Small intestine (tissue), 7 donors: ENCODE results near the gene SSR4. TPM values are rescaled to one million over a fixed set of nuclear protein-coding genes. Genes with fewer than 3 reads are reported as not detected.

Experiments used
- DNase-seq, 2 donors: peaks; one replicate each; pipeline versions ENCODE4 v3.0.0 to v3.0.0-alpha.2; 2013
- FAIRE-seq: peaks from 2 replicates; lab custom pipeline; 2012; peaks lifted over from hg19 to GRCh38; lab: Jason Lieb, UNC
- H3K27ac ChIP-seq, 3 donors: one replicate each; pipeline ENCODE4 v1.5.1; 2013; ENCODE audit warnings: low read length in 2 of 3, mild to moderate bottlenecking in 2 of 3, control low read depth in 1 of 3, inconsistent platforms in 1 of 3, low read depth in 1 of 3, moderate library complexity in 1 of 3
- H3K27me3 ChIP-seq, 3 donors: one replicate each; pipeline ENCODE4 v1.6.1; 2013; ENCODE audit warnings: low read length in 3 of 3, inconsistent platforms in 1 of 3; ENCODE audit not compliant: control insufficient read depth in 3 of 3, insufficient read depth in 3 of 3
- H3K36me3 ChIP-seq, 3 donors: one replicate each; pipeline ENCODE4 v1.6.1; 2013; ENCODE audit warnings: low read length in 3 of 3, inconsistent platforms in 1 of 3, low read depth in 1 of 3, mild to moderate bottlenecking in 1 of 3, moderate library complexity in 1 of 3; ENCODE audit not compliant: control insufficient read depth in 3 of 3, insufficient read depth in 2 of 3
- H3K4me1 ChIP-seq, 3 donors: one replicate each; pipeline ENCODE4 v1.6.1; 2013; ENCODE audit warnings: low read length in 2 of 3, inconsistent platforms in 1 of 3, low read depth in 1 of 3, mild to moderate bottlenecking in 1 of 3, moderate library complexity in 1 of 3; ENCODE audit not compliant: control insufficient read depth in 3 of 3, insufficient read depth in 2 of 3
- H3K4me3 ChIP-seq, 3 donors: one replicate each; pipeline ENCODE4 v1.5.1; 2013; ENCODE audit warnings: low read length in 3 of 3, control low read depth in 1 of 3, inconsistent platforms in 1 of 3, low read depth in 1 of 3, mild to moderate bottlenecking in 1 of 3, moderate library complexity in 1 of 3
- H3K9me3 ChIP-seq, 2 donors: one replicate each; pipeline ENCODE4 v1.6.1; 2013; ENCODE audit warnings: low read depth in 1 of 2, low read length in 1 of 2; ENCODE audit not compliant: control insufficient read depth in 2 of 2, insufficient read depth in 1 of 2
- WGBS, 3 donors: extraction: QIAGEN DNeasy Blood & Tissue Kit; methylation state at CpG; one replicate each; pipeline ENCODE4 v1.1.7; 2013; 5-methylcytosine and 5-hydroxymethylcytosine counted together
- polyA plus RNA-seq, 4 donors: library from polyadenylated mRNA; stranded (reverse) in 3 of 4; unstranded in 1 of 4; fragments of 200-250 nt in 3 of 4; fragments of 120-200 nt in 1 of 4; gene quantifications; one replicate each; pipeline versions ENCODE4 v1.2.1 to v1.2.3, GENCODE V29; 2013
- donor health status: healthy with polysubstance abuse.
- donor health status: control.
- donor health status: control.
- donor health status: Bipolar disorder and iron deficiency.
- donor health status: healthy.

Gene SSR4
- polyA plus RNA-seq, 4 donors, result 288 to 694 (median 446) TPM

DNA sequence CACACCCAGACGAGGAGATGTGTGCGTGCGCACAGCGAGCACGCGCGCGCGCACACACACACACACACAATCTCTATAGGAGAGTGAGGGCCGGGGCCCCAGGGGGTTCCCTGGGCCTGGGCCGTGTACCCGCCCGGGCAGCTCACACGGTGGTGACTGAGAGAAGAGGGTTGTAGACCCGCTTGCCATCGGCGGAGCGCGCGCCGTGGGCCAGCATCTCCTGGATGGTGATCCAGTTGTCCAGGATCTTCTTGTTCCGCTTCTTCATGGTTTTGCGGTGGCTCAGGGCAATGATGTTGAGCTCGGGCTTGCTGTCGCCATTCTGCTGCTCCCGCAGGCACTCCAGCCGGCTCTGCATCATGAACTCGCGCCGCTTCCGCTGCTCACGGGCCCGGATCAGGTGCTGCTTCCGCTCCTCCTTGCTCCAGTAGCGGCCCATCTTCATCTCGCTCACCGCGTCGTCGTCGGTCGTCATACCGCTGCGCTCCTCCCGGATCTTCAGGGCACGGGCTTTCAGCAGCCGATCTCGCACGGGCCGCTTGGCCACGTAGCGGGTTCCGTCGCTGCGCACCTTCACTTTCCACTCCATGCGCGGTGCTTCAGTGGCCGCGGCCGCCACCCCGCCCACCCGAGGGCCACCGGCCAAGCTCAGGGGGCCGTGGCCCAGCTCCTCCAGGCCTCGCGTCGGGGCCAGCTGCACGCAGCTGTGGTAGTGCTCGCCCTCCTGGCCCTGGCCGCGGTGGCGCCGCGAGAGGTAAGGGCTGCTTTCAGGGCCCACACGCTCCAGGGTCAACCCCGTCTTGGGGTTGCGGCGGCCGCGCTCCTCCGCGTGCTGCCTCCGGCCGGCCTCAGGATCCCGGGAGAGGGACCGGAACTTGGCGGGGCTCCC lies 9.0 kb downstream of the SSR4 start:
- H3K4me1 ChIP-seq, result no peaks in the 10 kb centered on the region
- H3K9me3 ChIP-seq, result no peaks in the 10 kb centered on the region
- no peaks in the 10 kb centered on the region for H3K27me3 ChIP-seq
- WGBS, 3 donors, result 96 to 97% (median 96%) methylated on average over 75 to 87 of the region's 87 CpGs
- H3K36me3 ChIP-seq, result peaks cover 0 to 10% (median 0%) of the 10 kb centered on the region in 3 donors
- FAIRE-seq (no peak), DNase-seq (no peak)
- no peak overlapping the region for H3K27ac ChIP-seq
- H3K4me3 ChIP-seq, result no peak overlapping the region

DNA sequence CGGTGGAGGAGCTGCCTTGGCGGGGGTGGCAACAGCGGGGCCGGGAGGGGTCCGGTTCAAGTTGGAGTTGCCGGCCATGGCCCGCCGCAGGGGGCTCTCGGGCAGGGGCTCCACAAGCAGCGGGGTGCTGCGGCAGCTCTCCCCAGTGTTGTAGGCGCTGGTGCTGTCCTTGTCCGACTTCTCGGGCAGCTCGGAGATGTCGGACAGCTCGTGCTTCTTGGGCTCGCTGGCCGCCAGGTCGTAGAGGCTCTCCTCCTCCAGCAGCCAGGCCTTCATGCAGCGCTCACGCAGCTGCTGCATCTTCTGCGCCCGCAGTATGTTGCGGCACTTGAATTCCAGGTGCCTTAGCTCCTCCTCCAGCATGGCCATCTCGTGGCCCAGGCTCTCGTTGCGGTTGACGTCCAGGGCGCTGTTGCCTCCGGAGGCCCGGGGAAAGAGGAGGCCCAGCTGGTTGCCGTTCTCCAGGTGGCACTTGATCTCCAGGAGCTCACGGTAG lies 9.7 kb downstream of the SSR4 start:
- Histone ChIP-seq H3K36me3 (peaks cover 0 to 3% (median 0%) of the 10 kb centered on the region in 3 donors), H3K4me3 (no peak overlapping the region), H3K27ac (no peak overlapping the region), H3K27me3 (no peaks in the 10 kb centered on the region), H3K9me3 (no peaks in the 10 kb centered on the region), H3K4me1 (no peaks in the 10 kb centered on the region)
- WGBS, 3 donors, result 94 to 96% (median 95%) methylated on average over 21 to 34 of the region's 34 CpGs
- DNase-seq (no peak), FAIRE-seq (no peak)

DNA sequence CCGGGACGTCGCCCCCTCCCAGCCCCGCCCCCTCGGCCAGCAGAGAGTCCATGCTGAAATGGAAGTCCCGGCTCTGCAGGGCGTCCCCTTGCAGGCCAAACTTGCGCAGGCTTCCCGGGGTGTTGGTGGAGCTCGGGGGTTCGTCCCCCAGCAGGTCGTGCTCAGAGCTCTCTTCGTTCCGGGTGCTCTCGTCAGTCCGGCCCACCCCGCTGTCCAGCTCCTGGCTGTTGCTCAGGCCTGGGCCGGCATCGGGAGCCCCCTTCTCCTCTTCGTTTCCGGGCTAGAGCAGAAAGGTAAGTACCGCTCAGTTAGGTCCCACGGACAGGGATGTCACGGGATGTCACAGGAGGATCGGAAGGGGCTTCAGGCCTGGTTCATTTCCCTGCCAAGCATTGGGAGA lies 10.2 kb downstream of the SSR4 start:
- Histone ChIP-seq H3K4me1 (no peaks in the 10 kb centered on the region), H3K27ac (no peak overlapping the region), H3K4me3 (no peak overlapping the region), H3K27me3 (no peaks in the 10 kb centered on the region), H3K9me3 (no peaks in the 10 kb centered on the region), H3K36me3 (no peaks in the 10 kb centered on the region)
- FAIRE-seq, result no peak
- 92 to 96% (median 92%) methylated on average over 18 to 25 of the region's 25 CpGs for WGBS, 3 donors
- no peak for DNase-seq

DNA sequence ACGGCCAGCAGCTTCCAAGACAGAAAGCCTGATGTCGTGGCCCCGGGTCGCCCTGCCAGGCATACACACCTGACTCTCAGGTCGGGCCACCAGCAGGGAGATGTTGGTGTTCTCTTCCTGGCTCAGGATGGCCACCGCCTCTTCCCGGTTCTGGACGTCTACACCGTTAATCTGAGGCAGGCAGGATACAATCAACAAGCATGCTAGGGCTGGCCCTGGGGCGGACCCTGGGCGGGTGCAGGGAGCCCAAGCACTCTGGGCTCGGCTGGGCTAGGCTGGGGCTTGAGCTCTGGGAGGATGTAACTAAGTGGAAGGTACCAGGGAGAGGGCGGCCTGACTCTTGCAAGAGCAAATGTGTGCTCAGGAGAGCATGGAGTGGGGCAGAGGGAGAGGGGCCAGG lies 11.0 kb downstream of the SSR4 start:
- Histone ChIP-seq H3K27me3 (no peaks in the 10 kb centered on the region), H3K9me3 (no peaks in the 10 kb centered on the region), H3K27ac (no peak overlapping the region), H3K4me3 (no peak overlapping the region), H3K36me3 (no peaks in the 10 kb centered on the region), H3K4me1 (no peaks in the 10 kb centered on the region)
- WGBS, 3 donors, result 77 to 84% (median 84%) methylated on average over 10 to 13 of the region's 13 CpGs
- DNase-seq (no peak), FAIRE-seq (no peak)

DNA sequence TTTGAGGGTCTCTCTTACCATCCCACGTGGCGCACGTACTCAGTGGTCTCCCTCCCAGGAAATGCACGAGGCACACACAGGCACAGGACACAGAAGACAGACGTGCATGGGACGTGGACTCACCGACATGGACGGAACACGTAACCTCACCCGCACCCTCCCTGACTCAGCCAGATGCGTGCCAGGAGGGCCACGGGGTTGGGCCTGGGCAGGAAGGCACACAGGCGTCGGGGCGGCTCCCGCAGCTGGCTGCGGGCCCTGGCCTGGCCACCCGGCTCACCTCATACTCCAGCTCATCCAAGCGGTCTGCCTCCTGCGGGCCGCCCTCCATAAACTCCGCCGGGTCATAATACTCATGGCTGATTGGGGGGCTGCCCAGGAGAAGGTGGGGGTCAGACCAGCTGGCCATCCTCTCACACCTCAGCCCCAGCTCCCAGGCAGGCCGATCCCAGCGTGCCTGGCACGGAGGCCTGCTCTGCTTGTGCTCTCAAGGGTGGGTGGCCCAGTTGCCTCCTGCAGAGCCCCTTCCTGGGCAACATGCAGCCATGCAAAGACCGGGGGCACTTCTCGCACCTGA lies 12.6 kb downstream of the SSR4 start:
- Histone ChIP-seq H3K4me3 (no peak overlapping the region), H3K27me3 (no peaks in the 10 kb centered on the region), H3K27ac (no peak overlapping the region), H3K9me3 (no peaks in the 10 kb centered on the region), H3K4me1 (no peaks in the 10 kb centered on the region), H3K36me3 (no peaks in the 10 kb centered on the region)
- FAIRE-seq, result no peak
- WGBS, 3 donors, result 81 to 91% (median 87%) methylated on average over 18 to 28 of the region's 28 CpGs
- no peak for DNase-seq

DNA sequence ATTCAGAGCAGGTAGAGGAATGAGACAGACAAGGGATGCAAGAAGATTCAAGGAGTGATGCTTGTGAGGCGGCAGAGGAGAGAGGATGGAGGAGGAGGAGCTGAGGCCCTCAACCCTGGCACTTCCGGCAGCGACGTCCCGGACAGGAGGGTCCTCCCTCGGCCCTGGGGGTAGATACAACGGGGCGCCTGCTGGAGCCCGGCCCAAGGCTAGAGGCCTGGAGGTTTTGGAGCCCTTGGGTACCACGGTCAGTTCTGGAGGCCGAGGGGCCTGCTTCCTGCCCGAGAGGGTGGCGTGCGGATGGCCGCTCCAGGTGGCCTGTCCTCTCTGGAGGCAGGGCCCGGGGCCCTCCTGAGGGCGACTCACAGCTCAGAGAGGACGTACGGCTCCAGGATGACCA lies 13.5 kb downstream of the SSR4 start:
- 88 to 92% (median 92%) methylated on average over 8 to 19 of the region's 19 CpGs for WGBS, 3 donors
- H3K4me3 ChIP-seq, result no peak overlapping the region
- no peak for FAIRE-seq
- no peak for DNase-seq
- H3K4me1 ChIP-seq, result no peaks in the 10 kb centered on the region
- H3K36me3 ChIP-seq, result no peaks in the 10 kb centered on the region
- H3K27me3 ChIP-seq, result no peaks in the 10 kb centered on the region
- H3K27ac ChIP-seq, result no peak overlapping the region
- H3K9me3 ChIP-seq, result no peaks in the 10 kb centered on the region

DNA sequence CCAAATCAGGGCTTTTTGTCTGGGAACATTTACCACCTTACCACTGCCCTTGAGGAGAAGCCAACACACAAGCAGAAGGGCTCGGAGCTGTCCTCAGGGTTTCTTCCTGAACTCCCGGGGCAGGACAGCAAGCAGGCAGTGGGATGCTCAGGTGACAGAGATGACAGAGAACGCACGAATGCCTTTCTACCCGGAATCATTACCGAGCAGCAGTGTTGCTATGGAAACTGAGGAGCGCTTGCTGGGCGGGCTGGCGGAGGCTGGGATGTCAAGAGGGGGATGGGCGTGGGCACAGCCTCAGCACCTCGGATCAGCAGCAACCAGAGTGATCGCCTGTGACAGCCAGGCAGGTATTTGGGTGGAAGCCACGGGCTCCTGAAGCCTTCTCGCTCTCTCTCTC lies 17.8 kb downstream of the SSR4 start:
- Histone ChIP-seq H3K27me3 (no peaks in the 10 kb centered on the region), H3K9me3 (no peaks in the 10 kb centered on the region), H3K4me1 (no peaks in the 10 kb centered on the region), H3K27ac (no peak overlapping the region), H3K36me3 (no peaks in the 10 kb centered on the region), H3K4me3 (no peak overlapping the region)
- WGBS, 3 donors, result 30 to 57% (median 56%) methylated on average over 7 to 14 of the region's 14 CpGs
- DNase-seq (no peak), FAIRE-seq (no peak)

DNA sequence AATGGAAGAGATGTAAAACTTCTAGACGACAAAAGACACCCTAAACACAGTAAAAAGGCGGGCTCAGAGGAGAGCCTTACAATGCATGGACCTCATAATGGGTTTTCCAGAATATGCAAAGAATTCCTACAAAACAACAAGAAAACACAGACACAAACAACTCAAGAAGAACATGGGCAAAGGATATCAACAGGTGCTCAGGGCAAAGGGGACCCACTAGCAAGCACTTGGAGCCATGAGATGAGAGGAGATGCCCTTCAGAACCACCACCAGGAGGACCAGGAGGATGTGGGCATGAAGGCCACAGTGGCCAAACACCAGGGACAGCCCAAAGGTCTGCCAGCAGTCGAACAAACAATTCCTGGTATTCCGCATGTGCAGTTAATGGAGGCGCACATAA lies 18.7 kb downstream of the SSR4 start:
- H3K27ac ChIP-seq, result no peak overlapping the region
- DNase-seq, result no peak
- 89 to 92% (median 89%) methylated on average over 5 of the region's 5 CpGs for WGBS, 3 donors
- H3K4me1 ChIP-seq, result no peaks in the 10 kb centered on the region
- FAIRE-seq, result no peak
- H3K9me3 ChIP-seq, result no peaks in the 10 kb centered on the region
- no peaks in the 10 kb centered on the region for H3K36me3 ChIP-seq
- no peak overlapping the region for H3K4me3 ChIP-seq
- H3K27me3 ChIP-seq, result no peaks in the 10 kb centered on the region
